Brain microvascular endothelial cell (primary cell): ENCODE results near the gene XXYLT1.

Source experiments
- DNase-seq: peaks from one replicate; pipeline ENCODE4 v3.0.0-alpha.2; 2020
- H3K27ac ChIP-seq: fragments of 250-450 bp; sonication (Bioruptor Pico); 2 replicates; pipeline ENCODE4 v1.5.1; 2020; ENCODE audit warnings: mild to moderate bottlenecking, moderate library complexity
- H3K27me3 ChIP-seq: fragments of 250-450 bp; sonication (Bioruptor Pico); replicated peaks from 2 replicates; pipeline ENCODE4 v1.5.1; 2020; ENCODE audit warnings: mild to moderate bottlenecking
- H3K36me3 ChIP-seq: fragments of 250-450 bp; sonication (Bioruptor Pico); replicated peaks from 2 replicates; pipeline ENCODE4 v1.5.1; 2020; ENCODE audit warnings: mild to moderate bottlenecking
- H3K4me3 ChIP-seq: 2 replicates; pipeline ENCODE4 v1.5.1; 2011; ENCODE audit warnings: low read depth, mild to moderate bottlenecking, control low read depth, low read length, moderate library complexity
- in situ Hi-C: cut with HindIII; loops from 2 replicates; pipeline ENCODE4 v1.10.0; 2017; ENCODE audit warnings: low sequenced_read_pairs, low pct_ligation_motif_present
- TF ChIP-seq, protein P1 (sequence below): IDR thresholded peaks from 2 replicates; pipeline ENCODE4 v1.5.1; 2011; ENCODE audit warnings: low read depth, mild to moderate bottlenecking, moderate library complexity, low read length, control low read depth, inconsistent platforms; ENCODE audit errors: missing control alignments

XXYLT1 gene

DNA sequence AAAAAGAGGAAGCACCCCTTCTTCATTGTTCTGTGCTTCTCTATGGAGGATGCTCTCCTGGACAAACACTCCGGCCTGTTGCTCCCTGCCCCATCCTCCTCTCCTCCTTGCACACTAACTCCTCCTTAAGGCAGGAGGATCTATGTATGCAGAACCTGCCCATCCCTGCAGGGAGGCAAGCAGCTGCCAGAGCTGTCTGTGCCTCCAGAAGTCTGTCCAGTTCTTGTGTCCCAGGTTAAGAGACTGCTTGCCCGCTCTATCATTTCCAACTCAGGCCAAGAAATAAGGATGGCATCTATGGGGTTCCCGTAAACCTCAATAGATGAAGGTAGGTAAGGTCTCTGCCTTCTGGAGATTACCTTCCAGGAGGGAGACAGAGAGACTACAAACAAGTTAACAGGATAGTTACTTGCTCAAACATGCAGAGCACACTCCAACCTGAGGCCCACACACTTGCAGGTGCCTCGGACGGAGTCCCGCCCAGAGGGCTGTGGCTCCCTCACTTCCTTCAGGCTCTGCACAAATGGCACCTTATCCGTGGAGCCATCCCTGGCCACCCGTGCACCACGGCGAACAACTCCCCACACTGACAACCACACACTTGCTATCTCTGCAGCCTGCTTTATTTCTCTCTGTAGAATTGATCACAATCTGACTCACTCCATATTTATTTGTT lies 6.9 kb downstream of the XXYLT1 start:
- no peak overlapping the region for H3K27ac ChIP-seq
- H3K27me3 ChIP-seq, result no peaks in the 10 kb centered on the region
- peaks cover 3% of the 10 kb centered on the region for H3K36me3 ChIP-seq
- no peak for DNase-seq
- H3K4me3 ChIP-seq, result no peak overlapping the region
- in situ Hi-C loops, result no loop called here
- TF ChIP-seq, protein P1, sequence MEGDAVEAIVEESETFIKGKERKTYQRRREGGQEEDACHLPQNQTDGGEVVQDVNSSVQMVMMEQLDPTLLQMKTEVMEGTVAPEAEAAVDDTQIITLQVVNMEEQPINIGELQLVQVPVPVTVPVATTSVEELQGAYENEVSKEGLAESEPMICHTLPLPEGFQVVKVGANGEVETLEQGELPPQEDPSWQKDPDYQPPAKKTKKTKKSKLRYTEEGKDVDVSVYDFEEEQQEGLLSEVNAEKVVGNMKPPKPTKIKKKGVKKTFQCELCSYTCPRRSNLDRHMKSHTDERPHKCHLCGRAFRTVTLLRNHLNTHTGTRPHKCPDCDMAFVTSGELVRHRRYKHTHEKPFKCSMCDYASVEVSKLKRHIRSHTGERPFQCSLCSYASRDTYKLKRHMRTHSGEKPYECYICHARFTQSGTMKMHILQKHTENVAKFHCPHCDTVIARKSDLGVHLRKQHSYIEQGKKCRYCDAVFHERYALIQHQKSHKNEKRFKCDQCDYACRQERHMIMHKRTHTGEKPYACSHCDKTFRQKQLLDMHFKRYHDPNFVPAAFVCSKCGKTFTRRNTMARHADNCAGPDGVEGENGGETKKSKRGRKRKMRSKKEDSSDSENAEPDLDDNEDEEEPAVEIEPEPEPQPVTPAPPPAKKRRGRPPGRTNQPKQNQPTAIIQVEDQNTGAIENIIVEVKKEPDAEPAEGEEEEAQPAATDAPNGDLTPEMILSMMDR, result no peak

DNA sequence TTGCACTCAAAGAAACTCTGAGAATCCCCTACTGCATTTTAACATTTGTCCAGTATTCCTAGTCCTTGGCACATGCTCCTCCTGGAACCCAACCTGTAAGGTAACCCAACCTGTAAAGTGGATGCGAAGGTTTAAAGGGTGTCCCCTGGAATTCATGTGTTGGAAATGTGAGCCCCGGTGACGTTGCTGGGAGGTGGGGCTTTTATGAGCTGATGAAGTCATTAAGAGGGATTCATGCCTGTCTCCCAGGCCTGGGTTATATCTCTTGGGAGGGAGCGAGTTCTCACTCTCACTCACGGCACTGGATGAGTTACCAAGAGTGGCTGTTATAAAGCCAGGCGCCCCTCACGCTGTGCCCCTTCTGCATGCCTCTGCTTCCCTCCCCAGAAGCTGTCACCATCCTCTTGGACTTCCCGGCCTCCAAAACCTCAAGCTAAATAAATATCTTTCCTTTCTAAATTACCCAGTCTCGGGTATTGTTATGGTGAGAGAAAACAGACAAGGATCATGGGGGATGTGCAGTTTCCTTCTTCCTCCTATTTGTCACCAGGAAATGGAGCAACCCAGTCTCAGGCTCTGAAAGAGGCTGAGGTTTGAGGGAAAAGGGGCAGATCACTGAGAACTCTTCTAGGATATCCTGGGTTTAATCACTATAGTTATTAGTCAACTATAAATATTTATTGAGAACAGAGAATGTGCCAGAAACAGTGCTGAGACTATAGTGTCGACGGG lies 7.6 kb downstream of the XXYLT1 start:
- no peak overlapping the region for H3K4me3 ChIP-seq

DNA sequence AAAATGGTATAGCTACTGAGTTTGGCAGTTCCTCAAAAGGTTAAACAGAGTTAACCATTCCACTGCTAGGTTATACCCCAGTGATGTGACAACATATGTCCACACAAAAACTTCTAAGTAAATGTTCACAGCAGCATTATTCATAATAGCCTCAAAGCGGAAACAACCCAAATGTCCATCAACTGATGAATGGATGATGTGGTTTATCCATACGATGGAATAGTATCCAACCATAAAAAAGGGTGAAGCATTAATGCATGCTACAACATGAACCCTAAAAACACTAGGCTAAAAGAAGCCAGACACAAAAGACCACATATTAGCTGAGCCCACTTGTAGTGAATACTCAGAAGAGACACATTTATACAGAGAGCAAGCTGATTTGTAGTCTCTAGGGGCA lies 9.0 kb downstream of the XXYLT1 start:
- Histone ChIP-seq H3K36me3 (peaks cover 3% of the 10 kb centered on the region), H3K4me3 (no peak overlapping the region), H3K27me3 (no peaks in the 10 kb centered on the region), H3K27ac (no peak overlapping the region)
- TF ChIP-seq, protein P1, result no peak
- in situ Hi-C loops, result no loop called here
- no peak for DNase-seq

More for the DNA sequence above, 7.6 kb downstream of the XXYLT1 start:
- Histone ChIP-seq H3K27me3 (no peaks in the 10 kb centered on the region), H3K27ac (no peak overlapping the region), H3K36me3 (peaks cover 3% of the 10 kb centered on the region)
- in situ Hi-C loops, result no loop called here
- DNase-seq, result no peak
- TF ChIP-seq, protein P1, result no peak

DNA sequence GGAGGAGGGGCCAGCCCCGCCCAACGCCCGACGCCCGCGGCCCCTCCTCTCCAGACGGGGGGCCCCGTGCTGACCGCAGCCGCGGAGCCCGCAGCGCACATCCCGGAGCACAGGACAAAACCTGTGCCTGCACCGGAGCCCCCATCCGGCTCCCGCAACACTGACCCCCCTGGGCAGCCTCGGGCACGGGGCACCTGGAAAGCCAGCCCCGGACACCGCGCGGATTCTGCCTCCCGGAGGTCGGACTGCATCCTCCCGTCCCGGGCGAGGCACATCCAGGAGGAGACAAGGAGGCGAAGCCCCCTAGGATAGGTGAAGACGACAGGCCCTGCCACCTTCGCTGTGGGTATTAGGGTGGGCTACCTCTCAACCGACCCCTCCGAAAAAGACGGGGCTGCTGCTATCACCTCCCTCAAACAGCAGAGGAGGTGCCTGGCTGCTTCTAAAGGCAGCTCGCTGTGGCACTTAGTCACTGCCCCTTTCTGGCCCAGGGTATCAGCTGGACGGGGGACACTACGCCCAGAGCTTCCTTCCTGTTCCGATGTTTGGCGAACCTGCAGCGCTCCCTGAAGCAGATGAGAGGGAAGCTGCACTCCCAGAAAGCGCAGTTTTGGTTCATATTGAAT lies 10.6 kb downstream of the XXYLT1 start:
- H3K27ac ChIP-seq, result peak overlapping the region; percentile 4
- H3K27me3 ChIP-seq, result no peaks in the 10 kb centered on the region
- peak overlapping the region; percentile 70 for H3K4me3 ChIP-seq
- H3K36me3 ChIP-seq, result no peaks in the 10 kb centered on the region
- in situ Hi-C loops, result no loop called here
- TF ChIP-seq, protein P1, result no peak
- DNase-seq, result no peak

DNA sequence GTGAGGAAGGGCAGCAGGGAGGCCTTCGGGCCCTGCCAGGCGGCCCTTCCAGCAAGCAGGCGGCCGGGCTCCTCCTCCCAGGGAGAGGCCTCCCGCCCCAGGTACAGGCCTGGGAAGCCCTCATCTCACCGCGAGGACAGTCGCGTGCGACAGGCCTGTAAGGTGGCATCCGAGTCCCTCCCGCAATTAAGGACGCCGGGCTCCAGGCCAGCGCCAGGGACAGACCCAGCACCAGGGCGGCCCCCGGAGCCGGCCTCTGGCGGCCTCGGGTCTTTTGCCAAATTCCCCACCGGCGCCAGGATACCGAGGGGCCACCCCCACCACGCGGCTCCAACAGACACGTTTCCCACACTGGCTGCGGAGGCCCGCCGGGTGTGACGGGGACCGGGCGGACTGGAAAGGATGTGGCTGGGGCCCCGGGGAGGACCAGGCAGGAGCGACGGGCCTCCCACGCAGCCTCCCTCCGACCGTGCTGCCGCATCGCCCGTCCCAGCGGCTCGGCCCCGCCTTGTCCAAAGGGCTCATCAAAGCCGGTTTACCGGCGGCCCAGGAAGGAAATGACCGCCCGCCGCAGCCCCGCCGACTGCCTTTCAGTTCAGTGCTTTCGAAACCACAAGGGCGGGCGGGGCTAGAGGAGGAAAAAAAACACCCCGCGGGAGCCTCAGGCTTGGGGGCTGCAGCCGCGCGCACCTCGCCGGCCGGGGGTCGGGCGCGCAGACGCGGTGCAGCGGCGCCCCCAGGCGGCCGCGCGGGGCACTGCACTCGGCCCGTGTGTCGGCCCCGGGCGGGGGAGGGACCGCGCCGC lies 11.3 kb downstream of the XXYLT1 start:
- in situ Hi-C loops, result no loop called here
- H3K4me3 ChIP-seq, result peak overlapping the region; percentile 70
- DNase-seq, result peak; percentile 95
- TF ChIP-seq, protein P1, result peak; percentile 36
- H3K27me3 ChIP-seq, result no peaks in the 10 kb centered on the region
- H3K27ac ChIP-seq, result peak overlapping the region; percentile 92
- H3K36me3 ChIP-seq, result no peaks in the 10 kb centered on the region
